Measurements from ENCODE around the gene RXRB. TPM values are rescaled to one million over a fixed set of nuclear protein-coding genes. Genes with fewer than 3 reads are reported as not detected.

RXRB gene
- polyA plus RNA-seq, 3 donors: 4.5 to 74.5 (median 5.1) TPM

DNA sequence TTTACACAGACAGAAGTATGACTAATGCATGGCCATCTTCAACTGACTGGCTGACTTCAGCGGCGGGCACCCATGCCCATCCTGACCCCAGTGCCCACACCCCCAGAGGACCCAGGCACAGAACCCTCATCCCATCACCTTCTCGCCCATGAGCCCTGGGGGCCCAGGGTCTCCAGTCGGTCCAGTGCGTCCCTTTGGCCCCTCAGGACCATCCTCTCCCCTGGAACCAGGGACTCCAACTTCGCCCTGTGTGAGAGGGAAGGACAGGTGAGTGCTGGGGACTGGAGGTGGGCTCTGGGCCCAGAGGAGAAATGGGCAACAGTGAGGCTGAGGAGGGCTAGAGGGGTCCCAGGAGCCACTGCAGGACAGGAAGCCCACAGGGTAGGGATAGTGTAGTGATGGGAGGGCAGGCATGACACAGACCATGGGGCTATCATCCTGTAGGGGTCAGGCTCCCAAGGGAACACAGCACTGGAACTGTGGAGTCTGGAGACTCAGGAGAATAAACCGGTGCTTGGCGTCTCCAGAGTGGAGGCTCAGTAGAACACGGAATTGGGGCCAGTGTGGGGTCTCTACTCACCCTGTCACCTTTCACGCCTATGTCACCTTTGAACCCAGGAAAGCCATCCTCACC lies 24.9 kb downstream of the RXRB start:
- no peak overlapping the region for H3K9ac ChIP-seq (ENCODE audit: insufficient read depth, low read length, poor library complexity, severe bottlenecking)
- H4K20me1 ChIP-seq (ENCODE audit: insufficient read depth, low read length): no peaks in the 10 kb centered on the region
- no peak overlapping the region for H3K4me2 ChIP-seq (replicated peaks; ENCODE audit: extremely low read depth, low read length, poor library complexity, severe bottlenecking)
- TF ChIP-seq CTCF (IDR thresholded peaks at IDR 0.05): no peak
- H3K9me3 Mint-ChIP-seq: peaks cover 0 to 4% (median 0%) of the 10 kb centered on the region in 7 donors
- H3K27ac ChIP-seq (ENCODE audit: low read depth in 1 of 2, low read length in 2 of 2): no peak overlapping the region
- H3K36me3 ChIP-seq (replicated peaks in 1 of 2; ENCODE audit: control insufficient read depth in 1 of 2, insufficient read depth in 2 of 2, low read length in 2 of 2): no peaks in the 10 kb centered on the region
- H3K79me2 ChIP-seq (ENCODE audit: insufficient read depth, low read length): no peaks in the 10 kb centered on the region
- no peaks in the 10 kb centered on the region for H3K27me3 ChIP-seq (ENCODE audit: control insufficient read depth in 2 of 2, insufficient read depth in 2 of 2, low read length in 2 of 2)
- intact Hi-C loops (cut with micrococcal nuclease): no loop called here
- no peak overlapping the region for H2AFZ ChIP-seq (ENCODE audit: insufficient read depth, low read depth, low read length, poor library complexity, severe bottlenecking)
- peaks cover 12 to 17% (median 14%) of the 10 kb centered on the region in 3 donors for H3K27me3 Mint-ChIP-seq (ENCODE audit: low read depth in 3 of 3)
- no peak overlapping the region for H3K27ac Mint-ChIP-seq
- no peaks in the 10 kb centered on the region for H3K4me1 ChIP-seq (ENCODE audit: control insufficient read depth in 1 of 2, insufficient read depth in 2 of 2, low read length in 2 of 2)
- H3K4me1 Mint-ChIP-seq: no peaks in the 10 kb centered on the region
- no peaks in the 10 kb centered on the region for H3K9me3 ChIP-seq (replicated peaks in 1 of 2; ENCODE audit: control insufficient read depth in 1 of 2, insufficient read depth in 1 of 2, low read length in 2 of 2)
- H3K4me3 ChIP-seq (replicated peaks in 1 of 3; ENCODE audit: low read depth in 2 of 3, low read length in 3 of 3): no peak overlapping the region
- H3K36me3 Mint-ChIP-seq: no peaks in the 10 kb centered on the region
- no peak overlapping the region for H3K4me3 Mint-ChIP-seq
- no peak for DNase-seq
- 93% methylated on average over 5 of the region's 10 CpGs for WGBS (ENCODE audit: insufficient coverage)

GRCh38 chr6:33174784-33175183 lies 25.7 kb downstream of the RXRB start:
- Mint-ChIP-seq H3K9me3 (peaks cover 0 to 4% (median 0%) of the 10 kb centered on the region in 7 donors), H3K27ac (no peak overlapping the region)

More at GRCh38 chr6:33174784-33175183, 25.7 kb downstream of the RXRB start:
- no peak for TF ChIP-seq CTCF (IDR thresholded peaks at IDR 0.05)
- no peak overlapping the region for H3K4me2 ChIP-seq (replicated peaks; ENCODE audit: extremely low read depth, low read length, poor library complexity, severe bottlenecking)
- no peak overlapping the region for H3K27ac ChIP-seq (ENCODE audit: low read depth in 1 of 2, low read length in 2 of 2)
- H3K4me3 ChIP-seq (replicated peaks in 1 of 3; ENCODE audit: low read depth in 2 of 3, low read length in 3 of 3): no peak overlapping the region
- no peaks in the 10 kb centered on the region for H4K20me1 ChIP-seq (ENCODE audit: insufficient read depth, low read length)
- H3K9me3 ChIP-seq (replicated peaks in 1 of 2; ENCODE audit: control insufficient read depth in 1 of 2, insufficient read depth in 1 of 2, low read length in 2 of 2): no peaks in the 10 kb centered on the region
- H3K36me3 ChIP-seq (replicated peaks in 1 of 2; ENCODE audit: control insufficient read depth in 1 of 2, insufficient read depth in 2 of 2, low read length in 2 of 2): no peaks in the 10 kb centered on the region
- WGBS (ENCODE audit: insufficient coverage): 98% methylated on average over 4 of the region's 4 CpGs
- peaks cover 12 to 17% (median 13%) of the 10 kb centered on the region in 3 donors for H3K27me3 Mint-ChIP-seq (ENCODE audit: low read depth in 3 of 3)
- no peak overlapping the region for H2AFZ ChIP-seq (ENCODE audit: insufficient read depth, low read depth, low read length, poor library complexity, severe bottlenecking)
- H3K36me3 Mint-ChIP-seq: no peaks in the 10 kb centered on the region
- no peaks in the 10 kb centered on the region for H3K79me2 ChIP-seq (ENCODE audit: insufficient read depth, low read length)
- no peak overlapping the region for H3K4me3 Mint-ChIP-seq
- no peaks in the 10 kb centered on the region for H3K4me1 ChIP-seq (ENCODE audit: control insufficient read depth in 1 of 2, insufficient read depth in 2 of 2, low read length in 2 of 2)
- DNase-seq: no peak
- no peak overlapping the region for H3K9ac ChIP-seq (ENCODE audit: insufficient read depth, low read length, poor library complexity, severe bottlenecking)
- intact Hi-C loops (cut with micrococcal nuclease): no loop called here
- no peaks in the 10 kb centered on the region for H3K27me3 ChIP-seq (ENCODE audit: control insufficient read depth in 2 of 2, insufficient read depth in 2 of 2, low read length in 2 of 2)
- no peaks in the 10 kb centered on the region for H3K4me1 Mint-ChIP-seq
